SH-SY5Y (cell line): ENCODE measurements around the gene DGKK.

Experiments used
- GATA2 ChIP-seq: IDR thresholded peaks from 2 replicates; pipeline ENCODE4 v1.6.1; 2011; ENCODE audit warnings: mild to moderate bottlenecking, low read depth, low read length
- GATA3 ChIP-seq: IDR thresholded peaks from 2 replicates; pipeline ENCODE4 v1.6.1; 2011; ENCODE audit warnings: low read depth, mild to moderate bottlenecking, low read length, moderate library complexity

DGKK gene

GRCh38 chrX:50372966-50373365 is 97.7 kb downstream of the DGKK start:
- TF ChIP-seq GATA3 (no peak), GATA2 (no peak)

- no peak for TF ChIP-seq GATA3
- TF ChIP-seq GATA2: no peak
These were observed 126.7 kb downstream of the DGKK start for GRCh38 chrX:50343917-50344316.

- TF ChIP-seq GATA2 (no peak), GATA3 (no peak)
These were observed 137.3 kb downstream of the DGKK start for GRCh38 chrX:50333308-50333707.

DNA sequence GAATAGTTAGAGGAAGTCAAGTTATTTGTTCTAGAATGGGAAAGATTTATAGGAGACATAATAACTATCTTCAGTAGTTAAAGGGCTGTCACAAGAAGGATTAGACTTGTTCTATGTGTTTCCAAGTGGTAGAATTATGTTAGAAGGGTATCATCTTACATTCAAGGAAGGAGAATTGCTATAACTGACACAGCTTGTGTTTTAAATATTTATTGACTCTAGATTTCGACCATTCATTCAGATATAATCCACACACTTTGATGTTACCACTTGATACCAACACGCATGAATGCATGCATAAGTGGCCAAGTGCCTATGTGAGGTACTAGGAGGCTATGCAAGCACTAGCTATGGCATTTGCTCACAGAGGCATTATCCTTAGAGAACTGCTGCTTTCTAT is 143.4 kb downstream of the DGKK start:
- TF ChIP-seq GATA2 (no peak), GATA3 (no peak)
